GM19328 (cell line): ENCODE results near the gene DNM1.
A peak's percentile ranks its signal among the peaks of the same experiment; 100 is the strongest.
"Not testable (repeated sequence)": the region's sequence is repeated elsewhere in the genome, so short reads cannot be mapped to it uniquely, and the experiment has no call there.

Experiments
- ATAC-seq: cut with Tn5 transposase; IDR thresholded peaks from one replicate; pipeline ENCODE4 v1.9.1; 2021; ENCODE audit warnings: mild to moderate bottlenecking, moderate library complexity; ENCODE audit not compliant: unreplicated experiment

DNM1 gene

DNA sequence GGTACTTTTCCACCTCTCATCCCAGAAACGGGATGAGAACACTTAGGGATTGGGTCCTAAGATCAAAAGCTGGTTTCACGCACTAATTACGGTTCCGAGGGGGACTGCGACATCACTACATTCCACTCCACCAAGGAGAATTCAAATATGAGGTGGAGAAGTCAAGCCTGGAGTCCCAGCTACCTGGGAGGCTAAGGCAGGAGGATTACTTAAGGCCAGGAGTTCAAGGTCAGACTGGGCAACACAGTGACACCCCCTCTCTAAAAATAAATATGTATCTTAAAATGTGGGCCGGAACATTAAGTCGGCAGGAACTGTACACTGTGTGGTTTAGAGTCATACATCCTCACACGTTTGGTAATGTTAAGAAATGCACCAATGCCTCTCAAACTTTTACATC lies 71.1 kb downstream of the DNM1 start:
- no peak for ATAC-seq

DNA sequence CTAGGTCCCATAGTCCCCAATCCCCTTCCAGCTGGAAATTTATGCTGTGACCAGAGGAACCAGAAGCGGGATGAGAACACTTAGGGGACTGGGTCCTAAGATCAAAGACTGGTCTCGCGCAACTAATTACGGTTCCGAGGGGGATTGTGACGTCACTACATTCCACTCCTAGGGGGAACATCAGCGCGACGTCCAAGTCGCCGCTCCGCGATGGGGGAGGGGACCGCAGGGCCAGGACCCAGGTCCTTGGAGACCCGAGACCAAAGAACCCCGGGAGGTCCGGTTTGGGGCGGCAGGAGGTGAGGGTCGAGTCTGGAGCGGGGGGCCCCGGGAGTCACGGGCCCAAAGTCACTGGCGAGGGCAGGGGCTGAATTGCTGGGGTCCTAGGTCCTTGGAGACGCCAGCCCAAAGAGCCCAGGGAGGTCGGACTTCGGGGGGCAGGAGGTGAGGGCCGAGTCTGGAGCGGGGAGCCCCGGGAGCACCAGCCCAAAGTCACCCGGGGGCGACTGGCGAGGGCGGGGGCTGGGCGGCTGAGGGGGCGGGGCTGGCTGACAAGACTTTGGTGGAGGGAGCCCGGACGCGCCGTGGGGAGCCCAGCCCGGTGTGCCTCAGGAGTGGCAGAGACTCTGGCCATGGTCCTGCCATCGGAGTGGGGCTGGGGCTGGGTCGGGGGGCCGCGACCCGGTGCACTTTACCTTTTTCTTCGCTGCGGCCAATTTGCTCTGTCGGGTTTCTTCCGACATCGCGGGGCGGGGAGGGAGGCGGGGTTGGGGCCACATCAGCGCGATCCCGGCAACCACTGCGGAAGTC lies 72.2 kb downstream of the DNM1 start, which contains the start of gene GOLGA2:
TSS of gene GOLGA2 (minus strand) at position 810 of the 810 bp plus-strand sequence. CDS start at position 779, 31 bp downstream.
- ATAC-seq = peak; percentile 43

DNA sequence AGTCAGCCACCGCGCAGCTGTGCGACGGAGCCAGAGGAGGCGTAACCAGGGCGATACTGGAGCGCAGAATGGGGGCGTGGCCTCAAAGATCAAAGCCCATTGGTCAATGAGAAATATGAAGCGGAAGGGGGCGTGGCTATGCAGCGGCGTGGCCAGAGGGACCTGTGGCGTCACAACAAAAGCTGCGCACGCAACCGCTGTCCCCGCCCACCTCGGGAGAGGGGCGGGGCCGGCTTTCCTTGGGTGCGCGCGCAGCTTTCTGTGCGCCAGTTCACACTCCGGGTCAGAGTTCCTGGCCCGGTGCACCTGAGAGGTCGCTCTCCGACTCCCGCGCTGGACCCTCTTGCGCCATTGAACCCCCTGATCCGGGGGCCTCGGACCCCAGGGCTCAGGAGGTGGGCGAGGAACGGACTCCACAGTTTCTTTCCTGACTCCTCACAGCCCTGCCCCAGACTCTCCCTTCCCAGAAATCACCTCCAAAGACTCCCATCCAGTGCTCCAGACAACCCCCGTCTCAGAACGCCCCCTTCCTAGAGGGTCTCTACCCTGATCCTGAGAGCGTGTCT lies 72.9 kb downstream of the DNM1 start, which contains the start of gene SWI5:
TSS of gene SWI5 (plus strand) at position 269 of the 566 bp plus-strand sequence.
- peak; percentile 95 for ATAC-seq

DNA sequence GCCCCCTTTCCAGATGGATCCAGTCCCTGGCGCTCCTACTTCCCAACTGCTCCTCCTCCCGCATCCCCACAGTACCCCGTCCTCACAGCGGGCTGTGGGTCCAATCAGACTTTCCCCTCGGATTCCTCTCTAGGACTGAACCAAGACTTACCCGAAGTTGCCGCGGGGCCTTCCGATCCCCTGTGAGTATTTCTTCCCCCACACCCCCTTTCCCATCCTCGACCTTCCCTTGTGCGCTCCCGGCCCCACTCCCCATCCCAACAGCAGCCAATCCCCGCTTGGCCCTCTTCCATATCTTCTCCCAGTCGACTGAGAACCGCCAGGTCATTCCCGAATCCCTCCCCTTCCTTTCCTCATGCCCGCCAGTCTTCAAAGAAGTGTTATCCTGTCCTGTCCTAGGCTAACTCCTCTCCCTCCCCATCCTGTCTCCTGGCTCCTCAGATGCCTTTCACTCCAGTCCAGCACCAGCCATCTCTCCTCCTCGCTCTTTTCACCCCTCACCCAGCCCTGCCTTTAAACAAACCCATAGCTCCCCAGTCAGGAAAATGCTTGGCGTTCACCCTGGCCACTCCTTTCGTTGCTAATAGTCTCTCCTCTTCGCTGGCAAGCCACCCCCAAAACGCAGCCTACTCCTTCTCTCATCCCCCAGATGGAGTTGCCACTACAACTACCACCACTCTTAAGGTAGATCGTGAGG lies 73.5 kb downstream of the DNM1 start:
- ATAC-seq = no peak

DNA sequence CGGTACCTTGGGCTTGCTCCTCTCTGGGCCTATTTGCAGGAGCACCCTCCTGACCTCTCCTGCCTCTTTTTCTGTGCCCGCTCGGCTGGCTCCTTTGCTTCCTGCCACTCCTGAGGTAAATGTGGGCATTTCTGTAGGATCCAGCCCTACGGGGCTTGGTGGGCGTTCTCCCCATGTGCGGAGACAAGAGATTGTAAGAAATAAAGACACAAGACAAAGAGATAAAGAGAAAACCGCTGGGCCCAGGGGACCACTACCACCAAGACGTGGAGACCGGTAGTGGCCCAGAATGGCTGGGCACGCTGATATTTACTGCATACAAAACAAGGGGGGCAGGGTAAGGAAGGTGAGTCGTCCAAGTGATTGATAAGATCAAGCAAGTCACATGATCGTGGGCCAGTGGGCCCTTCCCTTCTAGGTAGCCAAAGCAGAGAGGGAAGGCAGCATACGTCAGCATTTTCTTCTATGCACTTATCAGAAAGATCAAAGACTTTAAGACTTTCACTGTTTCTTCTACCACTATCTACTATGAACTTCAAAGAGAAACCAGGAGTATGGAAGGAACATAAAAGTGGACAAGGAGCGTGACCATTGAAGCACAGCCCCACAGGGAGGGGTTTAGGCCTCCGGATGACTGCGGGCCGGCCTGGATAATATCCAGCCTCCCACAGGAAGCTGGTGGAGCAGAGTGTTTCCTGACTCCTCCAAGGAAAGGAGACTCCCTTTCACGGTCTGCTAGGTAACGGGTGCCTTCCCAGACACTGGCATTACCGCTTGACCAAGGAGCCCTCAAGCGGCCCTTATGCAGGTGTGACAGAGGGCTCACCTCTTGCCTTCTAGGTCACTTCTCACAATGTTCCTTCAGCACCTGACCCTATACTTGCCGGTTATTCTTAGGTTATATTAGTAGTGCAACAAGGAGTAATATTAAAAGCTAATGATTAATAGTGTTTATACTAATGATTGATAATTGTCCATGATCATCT lies 76.2 kb downstream of the DNM1 start:
- not testable (repeated sequence) for ATAC-seq

DNA sequence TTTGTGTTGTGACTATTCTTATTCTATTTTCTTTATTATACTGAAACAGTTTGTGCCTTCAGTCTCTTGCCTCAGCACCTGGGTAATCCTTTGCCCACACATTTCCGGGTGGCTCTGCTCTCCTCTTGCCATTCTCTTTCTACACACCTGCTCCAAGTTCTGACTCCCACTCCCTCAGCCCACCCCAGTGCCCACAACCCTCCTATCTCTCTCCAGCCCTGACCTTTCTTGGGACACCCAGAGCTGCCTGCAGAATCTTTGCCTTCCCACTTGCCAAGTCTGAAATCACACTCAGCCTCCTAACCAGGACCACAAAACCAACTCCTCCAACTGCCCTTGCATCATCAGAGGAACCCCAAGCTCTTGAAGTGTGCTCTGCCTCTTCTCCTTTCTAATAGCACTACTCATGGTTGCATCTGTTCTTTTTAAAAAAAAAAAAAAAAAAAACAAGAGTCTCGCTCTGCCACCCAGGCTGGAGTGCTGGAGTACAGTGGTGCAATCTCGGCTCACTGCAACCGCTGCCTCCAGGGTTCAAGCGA lies 77.0 kb downstream of the DNM1 start:
- ATAC-seq = no peak

DNA sequence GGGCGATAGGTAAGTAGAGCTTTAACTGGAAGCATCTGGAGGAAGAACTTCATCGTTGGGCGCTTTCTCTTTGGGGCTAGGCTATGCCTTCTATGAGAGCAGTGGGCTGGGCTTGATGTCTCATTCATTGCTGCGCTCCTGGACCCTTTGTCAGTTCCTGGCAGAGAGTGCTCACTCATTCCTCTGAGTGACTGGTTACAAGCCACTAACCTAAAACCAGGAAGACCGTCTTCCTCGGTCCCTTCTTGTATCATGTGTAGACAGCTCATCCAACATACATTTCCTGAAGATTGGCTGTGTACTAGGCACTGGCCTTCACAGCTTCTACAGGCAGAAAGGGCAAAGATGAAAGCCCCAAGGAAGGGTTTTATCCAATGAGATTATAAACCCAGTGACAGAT lies 79.3 kb downstream of the DNM1 start:
- no peak for ATAC-seq

DNA sequence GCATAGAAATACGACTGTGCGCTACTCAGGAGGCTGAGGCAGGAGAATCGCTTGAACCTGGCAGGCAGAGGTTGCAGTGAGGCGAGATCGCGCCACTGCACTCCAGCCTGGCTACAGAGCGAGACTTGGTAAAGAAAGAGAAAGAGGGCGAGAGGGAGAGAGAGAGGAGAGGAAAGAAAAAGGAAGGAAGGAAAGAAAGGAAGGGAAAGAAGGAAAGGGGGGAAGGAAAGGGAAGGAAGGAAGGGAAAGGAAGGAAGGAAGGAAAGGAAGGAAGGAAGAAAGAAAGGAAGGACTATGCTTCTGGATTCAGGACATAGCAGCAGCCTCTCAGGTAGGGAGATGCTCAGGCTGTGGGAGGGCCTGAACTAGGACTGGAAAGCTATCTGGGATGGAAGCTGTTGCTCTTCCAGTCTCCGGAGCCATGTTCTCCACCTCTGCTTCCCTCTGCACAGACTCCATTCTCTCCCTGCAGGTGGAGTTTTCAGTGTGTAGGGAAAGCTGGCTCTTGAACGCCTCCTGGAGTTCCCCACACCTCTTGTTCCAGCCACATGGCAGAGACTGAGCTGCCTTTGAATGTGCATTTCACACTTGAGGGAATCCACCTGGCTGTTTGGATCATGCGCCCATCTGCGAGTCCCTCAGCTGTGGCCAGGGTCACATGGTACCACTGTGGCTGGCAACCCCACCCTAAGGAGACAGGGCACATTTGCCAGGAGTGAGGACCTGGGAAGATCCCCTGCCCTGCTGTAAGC lies 82.0 kb downstream of the DNM1 start:
- ATAC-seq = no peak

DNA sequence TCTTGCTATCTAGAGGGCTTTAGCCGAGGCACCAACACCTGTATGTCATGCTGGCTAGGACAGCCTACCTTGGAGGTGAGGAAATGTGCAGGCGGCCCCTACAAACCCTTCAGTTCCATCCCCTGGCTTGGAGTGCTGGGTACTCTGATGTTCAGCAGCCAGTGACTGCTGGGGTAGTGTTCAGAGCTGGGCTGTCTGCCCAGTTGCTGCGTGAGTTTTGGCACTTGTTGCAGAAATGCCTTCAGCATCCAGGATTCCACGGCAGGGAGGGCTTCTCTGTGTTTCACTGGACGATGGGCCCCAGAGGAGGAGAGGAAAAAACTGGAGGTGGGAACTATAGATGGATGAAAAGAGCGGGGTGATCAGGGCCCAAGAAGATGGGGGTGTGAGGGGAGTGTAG lies 83.3 kb downstream of the DNM1 start:
- no peak for ATAC-seq

DNA sequence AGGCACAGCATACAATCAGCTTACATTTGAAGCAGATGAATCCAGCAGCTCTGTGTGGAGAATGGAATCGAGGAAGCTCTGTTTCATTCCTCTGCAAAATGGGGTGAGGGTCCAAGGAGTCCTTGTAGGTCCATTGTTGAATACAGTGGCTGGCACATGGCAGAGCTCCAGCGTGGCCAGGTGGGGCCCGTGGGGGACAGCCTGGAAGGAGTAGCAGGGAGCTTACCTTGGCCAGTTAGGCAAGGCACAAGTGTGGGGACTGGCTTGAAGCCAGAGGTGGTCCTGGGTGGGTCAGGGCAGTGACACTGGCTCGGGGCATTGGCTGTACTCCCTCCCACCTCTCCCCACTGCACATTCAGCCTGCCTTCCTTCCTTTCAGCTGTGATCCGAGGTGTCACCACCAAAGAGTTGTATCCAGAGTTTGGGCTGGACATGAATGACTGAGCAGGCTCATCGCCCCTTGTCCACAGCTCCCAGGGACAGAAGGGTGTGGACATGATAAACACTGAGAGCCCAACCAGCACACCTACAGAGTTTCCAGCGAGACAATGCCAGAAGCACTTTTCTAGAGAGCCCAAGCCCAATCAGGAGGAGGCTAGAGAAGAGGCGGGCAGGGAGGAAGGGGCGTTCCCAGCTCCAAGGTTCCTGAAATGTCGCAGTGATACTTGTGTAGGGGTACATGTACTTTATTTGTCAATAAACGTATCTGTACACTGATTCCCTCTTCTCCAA lies 85.3 kb downstream of the DNM1 start:
- ATAC-seq = no peak

DNA sequence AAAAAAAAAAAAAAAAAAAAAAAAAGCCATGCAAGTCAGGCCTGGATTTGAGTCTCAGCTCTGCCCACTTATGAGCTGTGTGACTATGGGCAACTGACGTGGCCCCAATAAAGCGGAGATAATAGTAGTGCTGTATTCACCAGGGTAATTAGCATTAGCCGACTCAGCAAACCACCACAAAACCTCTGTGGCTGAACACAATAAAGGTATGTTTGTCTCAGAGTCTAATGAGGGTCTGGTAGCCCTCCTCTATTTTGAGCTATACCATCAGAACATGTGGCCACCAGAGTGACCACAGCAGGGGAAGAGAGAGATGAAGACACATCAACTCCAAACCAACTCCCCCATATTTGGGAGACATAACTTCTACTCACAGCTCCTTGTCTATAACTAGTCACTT lies 88.8 kb downstream of the DNM1 start:
- no peak for ATAC-seq

DNA sequence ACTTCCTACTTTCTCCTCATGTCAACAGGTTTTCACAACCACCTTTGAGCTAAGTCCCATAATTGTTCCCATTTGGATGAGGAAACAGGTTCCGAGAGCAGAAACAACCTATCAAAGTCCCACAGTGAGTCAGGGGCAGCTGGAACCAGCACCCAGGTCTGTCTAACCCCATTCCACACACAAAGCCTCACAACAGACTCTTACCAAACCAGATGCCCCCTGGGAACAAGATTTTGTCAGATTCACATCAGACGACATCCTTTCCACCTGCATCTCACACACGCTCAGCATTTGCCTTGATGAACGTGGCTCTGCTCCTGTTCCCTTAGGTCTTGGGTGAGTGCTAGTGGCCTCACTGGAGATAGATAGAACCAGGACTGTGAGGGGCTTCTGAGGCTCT lies 89.9 kb downstream of the DNM1 start:
- ATAC-seq = no peak

DNA sequence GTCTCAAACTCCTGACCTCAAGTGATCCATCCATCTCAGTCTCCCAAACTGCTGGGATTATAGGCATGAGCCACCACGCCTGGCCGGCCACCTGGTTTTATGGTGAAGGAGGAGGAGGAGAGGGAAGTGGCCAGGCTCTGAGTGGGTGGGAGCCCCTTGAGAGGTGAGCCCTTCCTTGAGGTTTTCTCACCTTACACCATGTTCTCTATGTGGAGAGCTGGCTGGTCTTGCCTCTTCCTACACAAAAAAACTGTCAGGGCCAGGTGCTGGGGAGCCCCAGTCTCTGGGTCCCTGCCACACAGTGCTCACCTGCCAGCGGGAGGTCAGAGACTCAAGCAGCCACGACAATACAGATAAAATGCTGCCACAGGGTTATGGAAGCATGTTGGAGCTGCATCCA lies 91.0 kb downstream of the DNM1 start:
- no peak for ATAC-seq

DNA sequence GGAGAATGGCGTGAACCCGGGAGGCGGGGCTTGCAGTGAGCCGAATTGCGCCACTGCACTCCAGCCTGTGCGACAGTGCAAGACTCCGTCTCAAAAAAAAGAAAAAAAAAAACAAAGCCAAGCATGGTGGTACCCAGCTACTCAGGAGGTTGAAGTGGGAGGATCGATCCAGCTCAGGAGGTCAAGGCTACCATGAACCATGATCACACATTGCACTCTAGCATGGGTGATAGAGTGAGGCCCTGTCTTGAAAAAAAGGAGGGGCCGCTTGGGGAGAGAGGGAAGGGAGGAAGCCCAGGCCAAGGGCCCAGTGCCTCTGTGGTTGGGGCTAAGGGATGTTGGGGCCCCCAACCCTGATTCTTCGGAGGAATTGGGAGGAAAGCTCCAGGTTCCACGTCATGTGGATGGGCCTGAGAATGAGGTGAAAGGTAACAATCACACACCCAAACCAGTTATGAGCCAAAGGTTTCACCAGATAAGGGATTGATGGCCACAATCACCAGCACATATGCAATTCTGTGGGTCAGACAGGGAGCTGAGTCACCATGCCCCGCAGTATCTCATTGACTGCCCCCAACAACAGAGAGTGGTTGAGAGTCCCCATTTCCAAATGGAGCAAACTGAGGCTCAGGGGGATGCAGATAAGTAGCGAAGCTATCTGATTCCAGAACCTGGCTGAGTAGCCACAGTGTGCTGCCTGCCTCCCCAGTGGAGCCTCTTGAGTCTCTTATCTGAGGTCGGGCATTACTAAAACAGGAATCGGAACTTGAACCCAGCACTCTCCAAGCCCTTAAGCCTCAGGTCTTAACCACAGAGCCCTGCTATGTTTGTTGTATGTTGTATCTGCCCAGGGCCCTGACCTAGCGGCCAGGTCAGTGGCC lies 93.4 kb downstream of the DNM1 start:
- ATAC-seq = no peak

DNA sequence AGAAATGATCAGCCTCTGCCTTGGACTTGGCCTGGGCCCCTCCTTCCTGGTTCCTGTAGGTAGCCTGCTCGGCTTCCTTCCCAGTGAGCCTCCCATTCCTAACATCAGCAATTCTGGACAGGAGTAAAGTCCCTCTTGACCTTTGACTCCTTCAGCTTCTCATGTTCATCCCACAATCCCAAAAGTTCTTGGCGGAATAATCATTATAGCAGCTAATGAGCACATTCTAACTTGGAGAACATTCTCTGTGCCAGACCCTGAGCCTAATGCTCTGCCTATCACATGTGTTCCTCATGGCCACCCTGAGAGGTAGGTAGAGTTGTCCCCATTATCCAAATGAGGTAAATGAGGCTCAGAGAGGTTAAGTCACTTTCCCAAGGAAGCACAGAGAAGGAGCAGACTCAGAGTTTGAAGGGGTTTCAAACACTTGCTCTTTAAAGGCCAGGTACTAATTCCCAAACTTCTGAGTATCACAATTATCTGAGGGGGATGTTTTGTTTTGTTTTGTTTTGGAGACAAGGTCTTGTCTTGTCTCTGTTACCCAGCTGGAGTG lies 94.1 kb downstream of the DNM1 start:
- no peak for ATAC-seq

DNA sequence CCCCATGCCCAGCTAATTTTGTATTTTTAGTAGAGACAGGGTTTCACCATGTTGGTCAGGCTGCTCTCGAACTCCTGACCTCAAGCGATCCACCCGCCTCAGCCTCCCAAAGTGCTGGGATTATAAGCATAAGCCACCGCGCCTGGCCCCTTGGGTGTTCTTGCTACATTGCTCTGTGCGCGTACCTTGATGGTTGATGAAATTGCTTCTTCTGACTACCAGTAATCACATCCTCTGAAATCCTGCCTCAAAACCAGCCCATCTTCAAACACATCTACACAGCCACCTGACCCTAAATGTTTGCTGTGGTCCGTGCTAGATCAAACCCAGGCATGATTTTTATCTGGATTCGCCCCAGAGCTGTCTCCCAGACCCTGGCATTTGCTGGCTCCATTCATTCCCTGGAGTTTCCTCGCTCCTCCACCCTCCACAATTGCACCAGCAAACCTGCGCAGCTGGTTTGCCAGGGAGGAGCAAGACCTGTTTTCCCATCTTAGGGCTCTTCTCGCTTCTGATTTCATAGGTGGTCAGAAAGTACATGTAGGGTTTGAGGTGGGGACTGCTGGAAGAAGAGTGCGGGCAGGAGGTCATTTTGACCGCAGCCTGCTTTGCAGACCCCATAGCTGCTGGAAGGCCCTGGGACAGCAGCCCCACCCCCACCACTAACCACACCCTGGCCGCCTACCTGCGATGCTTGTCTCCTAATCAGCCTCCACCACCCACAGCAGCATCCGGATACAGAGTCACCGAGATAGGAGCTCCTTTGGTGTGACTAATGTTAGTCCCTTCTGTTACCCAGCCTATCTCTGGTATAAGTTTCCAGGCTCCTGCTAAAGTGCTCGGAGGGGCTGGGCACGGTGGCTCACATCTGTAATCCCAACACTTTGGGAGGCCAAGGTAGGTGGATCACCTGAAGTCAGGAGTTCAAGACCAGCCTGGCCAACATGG lies 95.6 kb downstream of the DNM1 start:
- no peak for ATAC-seq
